Measurements from ENCODE around the gene CCDC15. TPM values are rescaled to one million over a fixed set of nuclear protein-coding genes. Genes with fewer than 3 reads are reported as not detected.

Gene CCDC15
- total and polyA plus RNA-seq, 2 of the 13 experiments (the other 11 are each of a cell fraction or from before 2014, with no cell fraction given), result 2.2 to 4.6 TPM

- no peaks in the 10 kb centered on the region for H3K27me3 ChIP-seq (ENCODE audit: control insufficient read depth in 1 of 2, insufficient read depth in 2 of 2, low read length in 2 of 2)
- no peaks in the 10 kb centered on the region for H4K20me1 ChIP-seq (ENCODE audit: insufficient read depth, low read length)
- POLR2A ChIA-PET, result no interaction called here
- no peaks in the 10 kb centered on the region for H3K79me2 ChIP-seq (ENCODE audit: insufficient read depth, low read length)
- no peaks in the 10 kb centered on the region for H3K36me3 ChIP-seq (replicated peaks in 1 of 2; ENCODE audit: control insufficient read depth in 1 of 2, insufficient read depth in 2 of 2, low read length in 2 of 2)
- ATAC-seq (no peak), DNase-seq (ENCODE audit: low spot score) (no peak), FAIRE-seq (no peak)
- intact Hi-C loops (cut with micrococcal nuclease; ENCODE audit: unreplicated experiment) (no loop called here), in situ Hi-C loops (cut with HindIII; ENCODE audit: extremely low pct_ligation_motif_present, low pct_unique_long_range_greater_than_20kb) (no loop called here)
- TF ChIP-seq MZF1 (CRISPR knock-in tag; IDR thresholded peaks at IDR 0.05; ENCODE audit: borderline replicate concordance) (no peak), PAF1 (CRISPR knock-in tag; IDR thresholded peaks at IDR 0.05) (no peak), ZBED4 (CRISPR knock-in tag; IDR thresholded peaks at IDR 0.05; ENCODE audit: borderline replicate concordance) (no peak), ZBTB21 (CRISPR knock-in tag; IDR thresholded peaks at IDR 0.05) (no peak), ZNF75D (CRISPR knock-in tag; IDR thresholded peaks at IDR 0.05; ENCODE audit: borderline replicate concordance) (no peak), IRF2 (CRISPR knock-in tag; IDR thresholded peaks at IDR 0.05) (no peak), ZNF251 (CRISPR knock-in tag; IDR thresholded peaks at IDR 0.05) (no peak), MAX (IDR thresholded peaks at IDR 0.05) (no peak), ZNF280B (CRISPR knock-in tag; IDR thresholded peaks at IDR 0.05; ENCODE audit: borderline replicate concordance) (no peak), ZXDC (CRISPR knock-in tag; IDR thresholded peaks at IDR 0.05) (no peak), POGK (CRISPR knock-in tag; conservative IDR thresholded peaks at IDR 0.05) (no peak), EP300 (IDR thresholded peaks at IDR 0.05; ENCODE audit: low read depth in 2 of 2, low read length in 2 of 2) (no peak), EP300 (CRISPR knock-in tag; IDR thresholded peaks at IDR 0.05; ENCODE audit: borderline replicate concordance) (no peak), DR1 (CRISPR knock-in tag; IDR thresholded peaks at IDR 0.05) (no peak)
- no peak overlapping the region for H3K4me2 ChIP-seq (ENCODE audit: low read depth, low read length)
- H3K4me1 ChIP-seq (ENCODE audit: insufficient read depth, low read length), result 0 out of 2 replicates have a peak, but pooled peaks cover 5% of the 10 kb centered on the region
- H3K27ac ChIP-seq (ENCODE audit: extremely low read length, insufficient read depth, low read length), result no peak overlapping the region
- H3K4me3 ChIP-seq (replicated peaks in 1 of 3; ENCODE audit: insufficient read depth in 1 of 3, low read depth in 2 of 3, low read length in 3 of 3), result no peak overlapping the region
- H3K9ac ChIP-seq (ENCODE audit: insufficient read depth, low read depth, low read length), result no peak overlapping the region
- H2AFZ ChIP-seq (ENCODE audit: low read length), result no peak overlapping the region
- no peaks in the 10 kb centered on the region for H3K9me3 ChIP-seq (ENCODE audit: low read length)
- BruUV-seq (replicated peaks), result no TSS peak
- CTCF ChIA-PET (ENCODE audit: low intra/inter-chr PET ratio, low total read pairs), result no interaction called here
These were observed 68.5 kb downstream of the CCDC15 start for GRCh38 chr11:125022551-125022950.

All from HepG2 (cell line).